ENCODE measurements around the gene WNT9B.
"Not testable (repeated sequence)": the region's sequence is repeated elsewhere in the genome, so short reads cannot be mapped to it uniquely, and the experiment has no call there.

Gene WNT9B

DNA sequence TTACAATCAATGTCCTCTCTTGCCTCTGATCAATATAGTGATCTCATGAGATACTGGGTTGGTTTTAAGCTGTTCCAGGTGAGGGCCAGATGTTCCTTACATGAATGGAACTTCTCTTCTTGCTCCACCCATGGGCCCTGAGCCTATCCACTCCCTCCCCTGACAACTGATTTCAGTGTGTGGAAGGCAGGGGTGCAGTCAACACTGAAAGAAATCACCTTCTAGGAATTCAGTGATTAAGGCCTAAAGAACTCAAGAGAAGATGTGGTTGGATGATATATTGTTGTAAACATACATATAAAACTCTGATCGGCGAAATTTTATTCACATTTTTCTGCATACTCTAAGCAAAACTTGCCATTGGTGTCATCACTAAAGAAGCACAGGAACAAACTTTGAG is 64.8 kb downstream of the WNT9B start:
- DNase-seq (ENCODE audit: extremely low spot score) = no peak
- CTCF ChIA-PET = interaction anchor here (3.0 kb wide), 1 partner anchor 26 kb away, joined by 13 read pairs; no protein-coding TSS in a partner anchor
- POLR2A ChIA-PET = no interaction called here
- TF ChIP-seq, protein P1, sequence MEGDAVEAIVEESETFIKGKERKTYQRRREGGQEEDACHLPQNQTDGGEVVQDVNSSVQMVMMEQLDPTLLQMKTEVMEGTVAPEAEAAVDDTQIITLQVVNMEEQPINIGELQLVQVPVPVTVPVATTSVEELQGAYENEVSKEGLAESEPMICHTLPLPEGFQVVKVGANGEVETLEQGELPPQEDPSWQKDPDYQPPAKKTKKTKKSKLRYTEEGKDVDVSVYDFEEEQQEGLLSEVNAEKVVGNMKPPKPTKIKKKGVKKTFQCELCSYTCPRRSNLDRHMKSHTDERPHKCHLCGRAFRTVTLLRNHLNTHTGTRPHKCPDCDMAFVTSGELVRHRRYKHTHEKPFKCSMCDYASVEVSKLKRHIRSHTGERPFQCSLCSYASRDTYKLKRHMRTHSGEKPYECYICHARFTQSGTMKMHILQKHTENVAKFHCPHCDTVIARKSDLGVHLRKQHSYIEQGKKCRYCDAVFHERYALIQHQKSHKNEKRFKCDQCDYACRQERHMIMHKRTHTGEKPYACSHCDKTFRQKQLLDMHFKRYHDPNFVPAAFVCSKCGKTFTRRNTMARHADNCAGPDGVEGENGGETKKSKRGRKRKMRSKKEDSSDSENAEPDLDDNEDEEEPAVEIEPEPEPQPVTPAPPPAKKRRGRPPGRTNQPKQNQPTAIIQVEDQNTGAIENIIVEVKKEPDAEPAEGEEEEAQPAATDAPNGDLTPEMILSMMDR (IDR thresholded peaks at IDR 0.05; ENCODE audit: control extremely low read depth, extremely low read depth, low read depth, missing control alignments) = no peak

DNA sequence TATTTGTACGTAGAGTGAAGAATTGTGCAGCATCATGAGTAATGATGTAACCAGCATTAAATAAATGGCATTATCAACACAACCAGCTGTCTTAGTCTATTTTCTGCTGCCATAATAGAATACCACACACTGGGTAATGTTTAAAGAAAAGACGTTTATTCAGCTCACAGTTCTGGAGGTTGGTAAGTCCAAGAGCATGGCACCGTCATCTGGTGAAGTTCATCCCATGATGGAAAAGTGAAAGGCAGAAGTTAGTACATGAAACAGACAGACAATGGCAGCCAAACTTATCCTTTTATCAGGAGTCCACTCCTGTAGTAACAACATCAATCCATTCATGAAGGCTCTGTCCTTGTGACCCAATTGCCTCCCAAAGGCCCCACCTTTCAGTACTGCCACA is 65.2 kb downstream of the WNT9B start:
- CTCF ChIA-PET = interaction anchor here (3.0 kb wide), 1 partner anchor 25 kb away, joined by 13 read pairs; no protein-coding TSS in a partner anchor
- POLR2A ChIA-PET = no interaction called here
- DNase-seq (ENCODE audit: extremely low spot score) = no peak
- TF ChIP-seq, protein P1 (IDR thresholded peaks at IDR 0.05; ENCODE audit: control extremely low read depth, extremely low read depth, low read depth, missing control alignments) = no peak

DNA sequence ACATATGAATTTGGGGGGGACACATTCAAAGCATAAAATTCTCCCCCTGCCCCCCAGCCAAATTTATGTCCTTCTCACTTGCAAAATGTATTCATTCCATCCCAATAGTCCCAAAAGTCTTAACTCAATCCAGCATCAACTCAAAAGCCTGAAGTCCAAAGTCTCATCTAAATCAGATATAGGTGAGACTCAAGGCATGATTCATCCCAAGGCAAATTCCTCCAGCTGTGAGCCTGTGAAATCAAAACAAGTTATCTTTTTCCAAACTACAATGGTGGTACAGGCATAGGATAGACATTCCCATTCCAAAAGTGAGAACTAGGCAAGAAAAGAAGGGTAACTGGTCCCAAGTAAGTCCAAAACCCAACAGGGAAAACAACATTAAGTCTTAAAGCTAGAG is 65.7 kb downstream of the WNT9B start:
- CTCF ChIA-PET = interaction anchor here (3.0 kb wide), 1 partner anchor 25 kb away, joined by 13 read pairs; no protein-coding TSS in a partner anchor

DNA sequence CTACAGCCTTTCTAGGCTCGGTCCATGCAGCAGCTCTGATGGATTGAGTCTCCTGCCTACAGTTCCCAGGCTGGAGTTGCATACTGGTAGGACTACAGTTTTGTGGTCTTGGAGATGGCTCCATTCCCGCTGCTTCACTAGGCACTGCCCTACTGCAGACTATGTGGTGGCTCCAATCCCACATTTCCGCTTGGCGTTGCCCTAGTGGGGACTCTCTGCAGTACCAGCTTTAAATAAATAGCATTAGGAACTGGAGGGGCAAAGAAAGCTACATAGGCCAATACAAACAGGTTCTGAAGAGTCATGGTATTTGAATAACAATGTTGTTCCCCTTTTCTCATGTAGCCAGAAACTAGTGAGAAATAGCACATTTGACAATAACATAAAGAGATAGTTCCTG is 66.1 kb downstream of the WNT9B start:
- ChIA-PET CTCF (interaction anchor here (3.0 kb wide), 1 partner anchor 24 kb away, joined by 13 read pairs; no protein-coding TSS in a partner anchor), POLR2A (no interaction called here)
- TF ChIP-seq, protein P1 (IDR thresholded peaks at IDR 0.05; ENCODE audit: control extremely low read depth, extremely low read depth, low read depth, missing control alignments) = no peak
- DNase-seq (ENCODE audit: extremely low spot score) = no peak

More for the DNA sequence above, 65.7 kb downstream of the WNT9B start:
- TF ChIP-seq, protein P1 (IDR thresholded peaks at IDR 0.05; ENCODE audit: control extremely low read depth, extremely low read depth, low read depth, missing control alignments) = no peak
- POLR2A ChIA-PET = no interaction called here
- no peak for DNase-seq (ENCODE audit: extremely low spot score)

DNA sequence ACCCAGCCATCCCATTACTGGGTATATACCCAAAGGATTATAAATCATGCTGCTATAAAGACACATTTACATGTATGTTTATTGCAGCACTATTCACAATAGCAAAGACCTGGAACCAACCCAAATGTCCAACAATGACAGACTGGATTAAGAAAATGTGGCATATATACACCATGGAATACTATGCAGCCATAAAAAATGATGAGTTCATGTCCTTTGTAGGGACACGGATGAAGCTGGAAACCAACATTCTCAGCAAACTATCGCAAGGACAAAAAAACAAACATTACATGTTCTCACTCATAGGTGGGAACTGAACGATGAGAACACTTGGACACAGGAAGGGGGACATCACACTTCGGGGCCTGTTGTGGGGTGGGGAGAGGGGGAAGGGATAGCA is 70.6 kb downstream of the WNT9B start:
- CTCF ChIA-PET, POLR2A ChIA-PET: not testable (repeated sequence)

DNA sequence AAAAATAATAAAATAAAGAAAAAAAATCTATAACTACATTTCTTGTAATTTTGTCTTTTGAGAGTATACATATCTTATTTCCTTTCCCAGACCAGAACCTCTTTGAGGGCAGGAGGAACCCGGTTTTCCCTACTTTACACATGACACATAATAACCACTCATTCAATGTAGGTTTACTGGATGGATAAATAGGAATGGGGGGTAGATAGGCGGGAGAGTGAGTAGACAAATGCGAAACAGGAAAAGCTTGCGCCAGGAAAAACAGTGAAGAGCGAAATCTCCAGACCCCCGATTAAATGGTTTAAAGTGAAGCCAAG is 71.1 kb downstream of the WNT9B start:
- ChIA-PET CTCF (no interaction called here), POLR2A (no interaction called here)
- TF ChIP-seq, protein P1 (IDR thresholded peaks at IDR 0.05; ENCODE audit: control extremely low read depth, extremely low read depth, low read depth, missing control alignments) = no peak
- DNase-seq (ENCODE audit: extremely low spot score) = no peak

More for the DNA sequence above, 70.6 kb downstream of the WNT9B start:
- not testable (repeated sequence) for DNase-seq (ENCODE audit: extremely low spot score)

DNA sequence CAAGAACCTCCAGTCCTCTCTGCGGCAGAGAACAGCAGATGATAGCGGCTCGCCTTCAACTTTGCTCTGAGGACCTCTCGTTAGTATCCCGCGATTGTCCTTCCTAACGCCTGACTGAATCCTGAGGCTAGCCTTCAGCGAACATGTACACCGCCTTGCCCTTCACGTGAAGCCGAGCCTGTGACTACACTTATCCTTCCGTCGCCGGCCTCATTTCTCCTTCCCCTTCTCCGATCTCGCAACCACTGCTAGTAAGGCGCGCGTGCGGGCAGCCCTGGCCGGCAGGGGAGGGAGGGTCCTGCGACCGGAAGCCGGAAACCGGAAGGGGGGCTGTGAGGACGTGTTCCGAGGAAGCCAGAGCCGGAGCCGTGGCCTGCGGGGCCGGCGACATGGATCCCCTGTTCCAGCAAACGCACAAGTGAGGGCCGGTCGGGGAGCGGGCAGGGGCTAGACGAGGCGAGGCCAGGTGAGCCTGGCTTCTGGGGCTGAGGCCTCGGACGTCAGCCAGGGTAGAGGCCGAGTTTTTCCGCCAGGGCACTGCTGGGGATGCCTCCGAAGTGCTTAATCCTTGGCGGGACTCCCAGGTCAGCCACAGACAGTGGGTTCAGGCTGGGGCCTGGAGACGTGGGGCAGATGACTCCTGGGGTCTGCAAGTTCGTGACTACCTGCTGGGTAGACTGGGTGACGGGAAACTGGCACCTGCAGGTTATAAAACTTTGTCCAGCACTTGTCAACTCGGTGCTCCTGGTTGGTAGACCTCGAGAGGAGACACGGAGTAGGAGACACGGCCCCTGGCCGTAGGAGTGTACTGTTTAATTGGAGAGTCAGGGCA is 71.6 kb downstream of the WNT9B start, which contains the start of gene GOSR2:
Gene GOSR2, plus strand, starts transcription at position 357 of the 832 bp plus-strand sequence. Its CDS starts 33 bp downstream, at position 390.
- CTCF ChIA-PET = no interaction called here

More for the DNA sequence above, 71.6 kb downstream of the WNT9B start, which contains the start of gene GOSR2:
- TF ChIP-seq, protein P1 (IDR thresholded peaks at IDR 0.05; ENCODE audit: control extremely low read depth, extremely low read depth, low read depth, missing control alignments) = no peak
- peak; percentile 95 for DNase-seq (ENCODE audit: extremely low spot score)
- POLR2A ChIA-PET = no interaction called here

Measured in GM10248 (cell line).